Measurements from ENCODE around the gene TDRD1.

The TDRD1 gene

GRCh38 chr10:114215033-114215432, 35.9 kb downstream of the TDRD1 start (continued):
- no peak for TF ChIP-seq CSDC2 (CRISPR knock-in tag; IDR thresholded peaks at IDR 0.05)
- no peak for TF ChIP-seq CSRNP3 (CRISPR knock-in tag; IDR thresholded peaks at IDR 0.05)
- no peak for TF ChIP-seq ISL1 (CRISPR knock-in tag; IDR thresholded peaks at IDR 0.05)
- no peak for TF ChIP-seq PPARA (CRISPR knock-in tag; IDR thresholded peaks at IDR 0.05; ENCODE audit: borderline replicate concordance)
- TF ChIP-seq ZFP3 (CRISPR knock-in tag; IDR thresholded peaks at IDR 0.05) = no peak
- no peak for TF ChIP-seq BACH2 (CRISPR knock-in tag; IDR thresholded peaks at IDR 0.05; ENCODE audit: borderline replicate concordance)
- no peak for TF ChIP-seq GLIS3 (CRISPR knock-in tag; IDR thresholded peaks at IDR 0.05)

GRCh38 chr10:114220281-114220680, 41.1 kb downstream of the TDRD1 start:
- TF ChIP-seq ISL1 (CRISPR knock-in tag; IDR thresholded peaks at IDR 0.05) (peak; percentile 42; the same call in 1 of the 2 replicates), ESRRG (CRISPR knock-in tag; IDR thresholded peaks at IDR 0.05) (no peak)
- ATAC-seq = no peak

GRCh38 chr10:114221235-114221634, 42.1 kb downstream of the TDRD1 start:
- no peak for ATAC-seq
- TF ChIP-seq ISL1 (CRISPR knock-in tag; IDR thresholded peaks at IDR 0.05) (no peak), GLIS3 (CRISPR knock-in tag; IDR thresholded peaks at IDR 0.05) (no peak), POU6F1 (CRISPR knock-in tag; IDR thresholded peaks at IDR 0.05; ENCODE audit: borderline replicate concordance, low read depth) (no peak), TSHZ2 (CRISPR knock-in tag; IDR thresholded peaks at IDR 0.05) (no peak), CSDC2 (CRISPR knock-in tag; IDR thresholded peaks at IDR 0.05) (no peak), TCF4 (CRISPR knock-in tag; IDR thresholded peaks at IDR 0.05; ENCODE audit: borderline replicate concordance) (no peak), BACH2 (CRISPR knock-in tag; IDR thresholded peaks at IDR 0.05; ENCODE audit: borderline replicate concordance) (no peak), ARNTL (CRISPR knock-in tag; IDR thresholded peaks at IDR 0.05; ENCODE audit: borderline replicate concordance, low read depth) (no peak)

GRCh38 chr10:114223066-114223465, 43.9 kb downstream of the TDRD1 start:
- ATAC-seq = no peak
- no peak for TF ChIP-seq BACH2 (CRISPR knock-in tag; IDR thresholded peaks at IDR 0.05; ENCODE audit: borderline replicate concordance)
- TF ChIP-seq ESRRG (CRISPR knock-in tag; IDR thresholded peaks at IDR 0.05) = no peak
- no peak for TF ChIP-seq TCF4 (CRISPR knock-in tag; IDR thresholded peaks at IDR 0.05; ENCODE audit: borderline replicate concordance)
- no peak for TF ChIP-seq TSHZ2 (CRISPR knock-in tag; IDR thresholded peaks at IDR 0.05)
- TF ChIP-seq PATZ1 (CRISPR knock-in tag; IDR thresholded peaks at IDR 0.05; ENCODE audit: borderline replicate concordance) = no peak
- TF ChIP-seq ZFP30 (CRISPR knock-in tag; IDR thresholded peaks at IDR 0.05) = no peak
- no peak for TF ChIP-seq ZNF70 (CRISPR knock-in tag; IDR thresholded peaks at IDR 0.05)
- no peak for TF ChIP-seq ZNF565 (CRISPR knock-in tag; conservative IDR thresholded peaks at IDR 0.05; ENCODE audit: low read depth)
- TF ChIP-seq OSR1 (CRISPR knock-in tag; IDR thresholded peaks at IDR 0.05) = no peak
- TF ChIP-seq ARNTL (CRISPR knock-in tag; IDR thresholded peaks at IDR 0.05; ENCODE audit: borderline replicate concordance, low read depth) = no peak
- no peak for TF ChIP-seq RARB (CRISPR knock-in tag; IDR thresholded peaks at IDR 0.05)
- TF ChIP-seq ZFP3 (CRISPR knock-in tag; IDR thresholded peaks at IDR 0.05) = no peak
- no peak for TF ChIP-seq CSRNP3 (CRISPR knock-in tag; IDR thresholded peaks at IDR 0.05)
- TF ChIP-seq CSDC2 (CRISPR knock-in tag; IDR thresholded peaks at IDR 0.05) = no peak
- no peak for TF ChIP-seq ZC3H10 (CRISPR knock-in tag; IDR thresholded peaks at IDR 0.05)
- TF ChIP-seq TOX (CRISPR knock-in tag; IDR thresholded peaks at IDR 0.05; ENCODE audit: borderline replicate concordance) = no peak
- TF ChIP-seq GLIS3 (CRISPR knock-in tag; IDR thresholded peaks at IDR 0.05) = no peak
- no peak for TF ChIP-seq PPARA (CRISPR knock-in tag; IDR thresholded peaks at IDR 0.05; ENCODE audit: borderline replicate concordance)
- TF ChIP-seq POU6F1 (CRISPR knock-in tag; IDR thresholded peaks at IDR 0.05; ENCODE audit: borderline replicate concordance, low read depth) = no peak
- TF ChIP-seq ZNF8 (CRISPR knock-in tag; IDR thresholded peaks at IDR 0.05) = no peak

Data from SK-N-SH treated with all-trans-retinoic acid at 6 μM for 48 hours (cell line).